HCT116 (cell line): ENCODE measurements around the gene BBIP1. TPM values are rescaled to one million over a fixed set of nuclear protein-coding genes. Genes with fewer than 3 reads are reported as not detected.

Experiments
- ATAC-seq: fragments of 200-7000 bp; cut with Tn5 transposase; 2 replicates; pipeline ENCODE4 v1.9.1; 2020; ENCODE audit warnings: mild to moderate bottlenecking, moderate library complexity
- BruUV-seq: library from RNA; stranded (reverse); fragments of 400-500 nt; replicated peaks from 2 replicates; lab custom pipeline; 2021; lab: Mats Ljungman, UMichigan
- CTCF ChIA-PET: fragments of 300-600 bp; sonication (Branson Sonifier 250); formaldehyde crosslinking; loops from one replicate; lab custom pipeline; 2021; ENCODE audit warnings: antibody characterized with exemption; lab: Charles Lee
- POLR2A ChIA-PET: fragments of 300-600, 350-600 bp; sonication (Branson Sonifier 250); formaldehyde crosslinking; loops from one replicate; lab custom pipeline; 2021; ENCODE audit warnings: antibody characterized with exemption; lab: Charles Lee
- RAD21 ChIA-PET, 2 experiments: fragments of 300-600 bp; sonication (Branson Sonifier 250); formaldehyde crosslinking; loops; one replicate each; lab custom pipeline; 2023; ENCODE audit warnings: low total read pairs in 2 of 2; ENCODE audit not compliant: uncharacterized antibody in 2 of 2, unreplicated experiment in 2 of 2, low non-redundant PET in 1 of 2; lab: Charles Lee
- DNase-seq: peaks from one replicate; pipeline ENCODE4 v3.0.0-alpha.2; 2010; ENCODE audit warnings: low read depth, low spot score
- H2AFZ ChIP-seq: fragments of 200-600 bp; shearing (Covaris generic), sonication (generic); 2 replicates; pipeline ENCODE4 v1.6.1; 2017; ENCODE audit warnings: low read depth, mixed run types, mixed read lengths, antibody characterized with exemption, low read length; ENCODE audit not compliant: poor library complexity, severe bottlenecking
- H3K27ac ChIP-seq: 2 replicates; pipeline ENCODE4 v1.5.1; 2012; ENCODE audit warnings: low read depth, low read length
- H3K27me3 ChIP-seq: fragments of 200-600 bp; sonication (generic); 2 replicates; pipeline ENCODE4 v1.6.1; 2016; ENCODE audit warnings: mixed run types, low read length, mixed read lengths; ENCODE audit not compliant: insufficient read depth
- H3K36me3 ChIP-seq, 2 experiments: fragments of 200-500 bp in 1 of 2; fragments of 200-600 bp in 1 of 2; sonication (Bioruptor generic) in 1 of 2; sonication (generic) in 1 of 2; 2 replicates each; pipeline versions ENCODE4 v1.5.1 to v1.6.1; 2014 to 2016; ENCODE audit warnings: low read length in 2 of 2, inconsistent platforms in 1 of 2, mixed read lengths in 1 of 2, mixed run types in 1 of 2; ENCODE audit not compliant: insufficient read depth in 2 of 2, control insufficient read depth in 1 of 2
- H3K4me1 ChIP-seq, 2 experiments: fragments of 200-600 bp in 1 of 2; sonication (generic) in 1 of 2; 2 replicates each; pipeline versions ENCODE4 v1.5.1 to v1.6.1; 2012 to 2017; ENCODE audit warnings: low read length in 2 of 2, inconsistent platforms in 1 of 2, mild to moderate bottlenecking in 1 of 2, mixed read lengths in 1 of 2, mixed run types in 1 of 2, moderate library complexity in 1 of 2; ENCODE audit not compliant: insufficient read depth in 2 of 2, control insufficient read depth in 1 of 2
- H3K4me2 ChIP-seq: fragments of 200-600 bp; sonication (generic); 2 replicates; pipeline ENCODE4 v1.6.1; 2017; ENCODE audit warnings: mixed run types, low read length, mixed read lengths
- H3K4me3 ChIP-seq, 2 experiments: fragments of 200-600 bp in 1 of 2; sonication (generic) in 1 of 2; replicated peaks in 1 of 2; 2 replicates each; pipeline ENCODE4 v1.5.1; 2011 to 2016; ENCODE audit warnings: low read length in 2 of 2, control low read depth in 1 of 2, low read depth in 1 of 2, mild to moderate bottlenecking in 1 of 2, mixed read lengths in 1 of 2, mixed run types in 1 of 2
- H3K79me2 ChIP-seq: fragments of 200-600 bp; sonication (generic); 2 replicates; pipeline ENCODE4 v1.6.1; 2017; ENCODE audit warnings: mild to moderate bottlenecking, mixed run types, low read length, moderate library complexity, mixed read lengths; ENCODE audit not compliant: insufficient read depth
- H3K9ac ChIP-seq: fragments of 200-600 bp; sonication (generic); 2 replicates; pipeline ENCODE4 v1.6.1; 2016; ENCODE audit warnings: low read length, mixed read lengths
- H3K9me2 ChIP-seq: fragments of 200-600 bp; sonication (generic), shearing (Covaris generic); 2 replicates; pipeline ENCODE4 v1.6.1; 2017; ENCODE audit warnings: mixed run types, mild to moderate bottlenecking, moderate library complexity; ENCODE audit not compliant: insufficient read depth
- H3K9me3 ChIP-seq, 2 experiments: fragments of 200-500 bp in 1 of 2; fragments of 200-600 bp in 1 of 2; sonication (Bioruptor generic) in 1 of 2; sonication (generic) in 1 of 2; 2 replicates each; pipeline ENCODE4 v1.6.1; 2014 to 2017; ENCODE audit warnings: low read length in 2 of 2, mixed read lengths in 2 of 2, inconsistent platforms in 1 of 2, low read depth in 1 of 2, mild to moderate bottlenecking in 1 of 2, mixed run types in 1 of 2, moderate library complexity in 1 of 2; ENCODE audit not compliant: control insufficient read depth in 1 of 2, insufficient read depth in 1 of 2
- H4K20me1 ChIP-seq: fragments of 200-600 bp; sonication (generic), shearing (Covaris generic); 2 replicates; pipeline ENCODE4 v1.6.1; 2017; ENCODE audit warnings: mixed run types, mild to moderate bottlenecking, moderate library complexity; ENCODE audit not compliant: insufficient read depth
- ATF3 ChIP-seq: IDR thresholded peaks from 2 replicates; pipeline ENCODE4 v1.6.1; 2012
- CBX3 ChIP-seq: IDR thresholded peaks from 2 replicates; pipeline ENCODE4 v1.6.1; 2012; ENCODE audit warnings: low read depth
- CEBPB ChIP-seq: IDR thresholded peaks from 2 replicates; pipeline ENCODE4 v1.6.1; 2012; ENCODE audit warnings: low read depth
- EGR1 ChIP-seq: IDR thresholded peaks from 2 replicates; pipeline ENCODE4 v1.6.1; 2012; ENCODE audit warnings: low read depth
- EZH2 ChIP-seq: fragments of 200-600 bp; sonication (generic); IDR thresholded peaks from 2 replicates; pipeline ENCODE4 v1.6.1; 2017; ENCODE audit warnings: antibody characterized with exemption, mixed run types
- EZH2phosphoT487 ChIP-seq: fragments of 200-600 bp; IDR thresholded peaks from 2 replicates; pipeline ENCODE4 v1.6.1; 2018; ENCODE audit warnings: antibody characterized with exemption, borderline replicate concordance
- FOSL1 ChIP-seq: IDR thresholded peaks from 2 replicates; pipeline ENCODE4 v1.6.1; 2012; ENCODE audit warnings: low read depth
- JUND ChIP-seq: IDR thresholded peaks from 2 replicates; pipeline ENCODE4 v1.6.1; 2012
- MAX ChIP-seq: IDR thresholded peaks from 2 replicates; pipeline ENCODE4 v1.6.1; 2012
- RAD21 ChIP-seq: IDR thresholded peaks from 2 replicates; pipeline ENCODE4 v1.6.1; 2012; ENCODE audit warnings: low read depth, mild to moderate bottlenecking
- REST ChIP-seq: IDR thresholded peaks from 2 replicates; pipeline ENCODE4 v1.6.1; 2012; ENCODE audit warnings: low read depth
- SIN3A ChIP-seq: IDR thresholded peaks from 2 replicates; pipeline ENCODE4 v1.6.1; 2012; ENCODE audit warnings: low read depth
- SP1 ChIP-seq: IDR thresholded peaks from 2 replicates; pipeline ENCODE4 v1.6.1; 2012; ENCODE audit warnings: low read depth
- SRF ChIP-seq: IDR thresholded peaks from 2 replicates; pipeline ENCODE4 v1.6.1; 2012; ENCODE audit warnings: low read depth
- TCF7L2 ChIP-seq: IDR thresholded peaks from 2 replicates; pipeline ENCODE4 v1.7.0; 2011; ENCODE audit warnings: borderline replicate concordance, inconsistent platforms; ENCODE audit not compliant: insufficient read depth, insufficient read length; ENCODE audit errors: extremely low read depth
- YY1 ChIP-seq: IDR thresholded peaks from 2 replicates; pipeline ENCODE4 v1.6.1; 2011; ENCODE audit warnings: low read length, low read depth, moderate library complexity, mild to moderate bottlenecking; ENCODE audit not compliant: insufficient replicate concordance; ENCODE audit errors: extremely low read depth
- ZBTB33 ChIP-seq: IDR thresholded peaks from 2 replicates; pipeline ENCODE4 v1.6.1; 2011; ENCODE audit warnings: mild to moderate bottlenecking, low read length, moderate library complexity; ENCODE audit not compliant: insufficient replicate concordance; ENCODE audit errors: extremely low read depth
- ZFX ChIP-seq: fragments of 450-650 bp; IDR thresholded peaks from 2 replicates; pipeline ENCODE4 v1.6.1; 2017
- intact Hi-C: fragments of 100-400 bp; cut with micrococcal nuclease; formaldehyde crosslinking; loops from 2 replicates; pipeline ENCODE4 v1.10.0; 2022
- total RNA-seq: library from RNA; stranded (reverse); gene quantifications from one replicate; pipeline ENCODE4 v1.2.1, GENCODE V29; 2021; ENCODE audit not compliant: unreplicated experiment

Gene BBIP1
- total RNA-seq, 1 experiment from 2014 or later: 38.9 TPM

GRCh38 chr10:110859206-110859972 lies 59.6 kb downstream of the BBIP1 start:
- Histone ChIP-seq H3K9me2 (no peaks in the 10 kb centered on the region), H4K20me1 (no peaks in the 10 kb centered on the region), H3K36me3 (no peaks in the 10 kb centered on the region), H3K9me3 (no peaks in the 10 kb centered on the region), H3K9ac (no peak overlapping the region), H3K27me3 (no peaks in the 10 kb centered on the region), H3K4me1 (no peaks in the 10 kb centered on the region), H3K4me3 (no peak overlapping the region), H3K27ac (no peak overlapping the region), H3K79me2 (no peaks in the 10 kb centered on the region), H2AFZ (no peak overlapping the region), H3K4me2 (no peak overlapping the region)
- DNase-seq (no peak), ATAC-seq (no peak)
- intact Hi-C loops: no loop called here
- ChIA-PET POLR2A (interaction anchor here (1.2 kb wide), 1 partner anchor 12 kb away, joined by 6 read pairs; the partner anchor contains the start of gene PDCD4), CTCF (interaction anchor here (1.1 to 1.2 kb wide), 2 partner anchors 12 to 250 kb away, joined by 3 read pairs; partner anchors contain the start of gene PDCD4), RAD21 (no interaction called here)
- BruUV-seq: no TSS peak
- TF ChIP-seq REST (no peak), YY1 (no peak), FOSL1 (no peak), SP1 (no peak), SRF (no peak), SIN3A (no peak), RAD21 (no peak), MAX (no peak), CEBPB (no peak), CBX3 (no peak), JUND (no peak), EZH2 (no peak), TCF7L2 (no peak), EGR1 (no peak), ATF3 (no peak), EZH2phosphoT487 (no peak), ZFX (no peak), ZBTB33 (no peak)
